VCaP (cell line): ENCODE results near the gene VPS13C.
A peak's percentile ranks its signal among the peaks of the same experiment; 100 is the strongest.

Experiments used
- H3K27ac ChIP-seq: fragments of 450-650 bp; 2 replicates; pipeline ENCODE4 v1.5.1; 2017
- CTCF ChIP-seq: fragments of 450-650 bp; conservative IDR thresholded peaks from 2 replicates; pipeline ENCODE4 v1.5.1; 2017; ENCODE audit warnings: mild to moderate bottlenecking, moderate library complexity

Gene VPS13C

GRCh38 chr15:62088353-62088693, 28.1 kb upstream of the VPS13C start:
- TF ChIP-seq CTCF = no peak
- H3K27ac ChIP-seq = no peak overlapping the region

GRCh38 chr15:62087671-62088352, 27.6 kb upstream of the VPS13C start:
- TF ChIP-seq CTCF = no peak
- H3K27ac ChIP-seq = no peak overlapping the region

- TF ChIP-seq CTCF = no peak
- no peak overlapping the region for H3K27ac ChIP-seq
Observed at GRCh38 chr15:62085740-62086139, 25.5 kb upstream of the VPS13C start.

- no peak for TF ChIP-seq CTCF
Observed at GRCh38 chr15:62083194-62084154, 23.2 kb upstream of the VPS13C start.

GRCh38 chr15:62079594-62079993, 19.3 kb upstream of the VPS13C start:
- no peak overlapping the region for H3K27ac ChIP-seq
- TF ChIP-seq CTCF = no peak

More at GRCh38 chr15:62083194-62084154, 23.2 kb upstream of the VPS13C start:
- no peak overlapping the region for H3K27ac ChIP-seq

- no peak for TF ChIP-seq CTCF
Observed at GRCh38 chr15:62075595-62076277, 15.5 kb upstream of the VPS13C start.

More at GRCh38 chr15:62075595-62076277, 15.5 kb upstream of the VPS13C start:
- H3K27ac ChIP-seq = peak overlapping the region; percentile 13; the same call in 1 of the 2 replicates
